ENCODE measurements around the gene FARS2.

The FARS2 gene

DNA sequence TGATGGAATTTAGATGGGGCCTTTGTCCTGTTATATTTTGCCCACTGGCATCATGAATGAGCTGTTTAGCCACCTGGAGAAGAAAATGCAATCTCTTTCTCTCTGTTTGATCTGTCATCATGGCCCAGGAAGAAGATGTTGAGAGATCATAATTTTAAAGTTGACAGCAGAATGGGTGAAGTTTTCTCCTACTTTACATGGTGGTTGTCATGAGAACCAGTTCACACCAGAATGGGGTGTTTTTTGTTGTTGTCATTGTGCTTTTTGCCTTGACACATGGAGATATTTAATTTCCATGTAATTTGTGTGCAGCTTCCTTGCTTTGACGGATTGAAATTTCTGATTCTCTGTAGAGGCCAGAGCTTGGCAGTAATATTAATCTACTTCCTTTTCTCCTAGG is 122.5 kb downstream of the FARS2 start:
- no peak for DNase-seq

DNA sequence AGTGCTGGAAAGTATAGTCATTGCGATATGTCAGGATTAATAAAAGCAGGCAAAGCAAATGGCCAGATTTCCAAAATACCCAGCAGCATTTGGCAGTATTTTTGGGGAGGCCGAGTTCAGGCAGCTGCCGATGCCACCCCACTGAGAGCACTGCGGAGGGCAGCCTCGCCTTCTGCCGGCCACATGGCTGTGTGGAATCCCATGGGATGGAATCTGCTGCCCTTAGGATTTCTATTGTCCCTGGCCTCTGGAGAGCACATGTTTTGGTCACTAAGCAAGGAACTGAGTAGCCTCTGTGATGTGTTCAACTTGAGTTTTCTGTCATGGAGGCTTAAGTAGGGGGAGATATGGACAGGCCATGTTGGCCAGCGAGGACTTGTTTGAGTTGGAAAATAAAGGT is 123.0 kb downstream of the FARS2 start:
- no peak for DNase-seq

DNA sequence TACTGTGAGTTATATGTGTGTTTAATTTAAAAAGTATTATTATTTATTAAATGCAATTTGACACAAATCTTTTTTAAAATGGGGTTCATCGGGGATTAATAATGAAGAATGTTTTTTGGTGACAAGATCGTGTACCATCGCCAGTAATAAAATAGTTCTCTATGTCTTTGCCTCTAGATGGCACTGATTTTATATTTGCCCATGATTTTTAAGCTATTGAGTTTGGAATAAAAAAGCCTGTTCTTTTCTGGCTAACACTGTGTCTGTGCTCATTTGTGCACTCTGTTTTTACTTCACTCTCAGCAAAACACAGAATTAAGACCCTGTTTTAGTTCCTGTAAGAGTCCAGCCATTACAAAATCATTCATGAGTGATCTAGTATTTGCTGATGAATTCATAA is 127.0 kb downstream of the FARS2 start:
- DNase-seq = no peak

DNA sequence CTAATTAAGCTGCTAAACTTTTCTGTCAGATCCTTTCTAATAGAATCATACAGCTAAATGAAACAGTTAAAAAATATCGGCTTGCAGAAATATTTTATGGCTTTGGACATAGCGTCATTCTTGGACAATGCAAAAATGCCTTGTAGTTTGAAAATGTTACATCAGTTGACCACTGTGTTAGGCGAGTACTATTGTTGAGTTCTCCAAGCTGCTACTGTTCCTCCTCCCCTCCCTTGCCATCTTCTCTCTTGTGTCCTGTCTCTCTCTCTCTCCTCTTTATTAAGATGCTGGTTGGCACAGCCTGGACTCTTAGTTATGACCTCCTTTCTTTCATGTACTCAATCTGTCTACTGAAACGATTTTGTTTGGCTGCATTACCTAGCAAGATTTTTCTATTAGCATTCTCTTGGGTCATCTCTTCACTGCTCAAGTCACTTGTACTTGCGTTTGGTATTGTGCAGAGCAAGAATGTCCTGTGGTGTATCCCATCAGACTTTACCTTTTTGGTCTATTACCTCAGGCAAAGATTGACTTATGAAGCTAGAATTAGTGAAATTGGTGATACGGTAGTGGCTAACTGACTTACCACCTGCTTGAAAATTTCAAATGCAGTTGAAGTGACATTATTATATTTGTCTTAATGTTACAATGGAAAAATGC is 127.9 kb downstream of the FARS2 start:
- no peak for DNase-seq

DNA sequence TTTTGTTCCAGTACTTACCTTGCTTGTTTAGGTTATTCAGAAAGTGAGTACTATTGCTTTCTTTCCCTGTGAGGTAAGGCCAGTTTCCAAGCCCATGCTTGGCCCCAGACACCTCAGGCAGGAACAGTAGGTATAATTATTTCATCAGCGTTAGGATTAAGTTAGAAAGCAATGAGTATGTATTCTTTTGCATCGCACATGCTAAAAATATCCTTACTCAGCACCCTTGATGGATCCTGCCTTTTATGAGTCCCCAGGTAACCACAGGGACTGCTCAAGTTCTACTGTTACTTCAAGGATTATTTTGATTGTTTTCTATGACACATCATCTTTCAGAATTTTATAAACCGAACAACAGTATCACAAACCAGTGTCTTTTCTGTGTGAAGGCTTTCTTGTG is 128.9 kb downstream of the FARS2 start:
- DNase-seq = no peak

DNA sequence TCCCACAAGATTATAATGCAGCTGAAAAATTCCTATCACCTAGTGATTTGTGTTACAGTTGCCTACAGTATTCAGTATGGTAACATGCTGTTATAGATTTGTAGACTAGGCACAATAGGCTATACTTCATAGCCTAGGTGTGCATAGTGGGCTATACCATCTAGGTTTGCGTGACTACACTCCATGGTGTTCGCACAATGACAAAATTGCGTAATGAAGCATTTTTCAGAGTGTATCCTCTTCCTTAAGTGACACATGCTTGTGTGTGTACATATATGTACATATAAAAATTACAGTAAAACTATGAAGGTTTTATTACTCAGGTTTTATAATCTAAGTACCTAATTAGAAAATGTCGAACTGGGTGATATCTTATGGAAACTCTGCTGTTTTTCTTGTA is 133.0 kb downstream of the FARS2 start:
- DNase-seq = no peak

DNA sequence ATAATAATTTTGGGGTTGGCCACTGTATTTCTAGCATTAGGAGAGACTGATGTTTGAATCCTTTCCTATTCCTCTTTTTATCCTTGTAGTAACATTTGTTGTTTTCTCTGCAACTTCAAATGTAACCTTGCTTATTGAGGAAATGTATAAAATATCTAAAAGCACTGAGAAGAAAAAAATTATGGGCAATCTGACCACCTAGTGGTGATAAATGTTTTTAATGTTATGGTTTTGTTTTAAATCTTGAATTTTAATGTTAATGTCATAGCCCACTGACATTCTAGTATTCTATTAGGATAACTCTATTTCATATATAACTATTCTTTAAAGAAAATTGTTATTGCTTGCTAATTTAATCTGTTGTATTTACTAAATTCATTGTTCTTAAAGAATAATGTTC is 134.4 kb downstream of the FARS2 start:
- DNase-seq = no peak

DNA sequence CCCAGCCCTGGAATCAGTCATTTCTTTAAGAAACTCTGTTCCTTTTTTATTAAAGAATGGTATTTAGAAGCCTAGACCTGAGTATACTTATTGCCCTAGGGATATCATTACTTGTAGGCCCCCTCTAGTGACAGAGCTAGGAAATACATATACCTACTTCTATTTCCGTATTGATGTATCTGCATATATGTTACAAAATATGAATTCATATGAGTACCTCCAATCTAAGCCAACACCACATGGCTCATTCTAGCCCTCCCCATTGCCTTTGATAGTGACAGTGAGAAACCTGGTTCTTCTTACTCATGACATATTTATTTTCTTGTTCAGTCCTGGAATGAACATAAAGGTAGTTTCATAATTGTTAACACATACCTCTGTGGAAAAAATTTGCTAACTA is 137.2 kb downstream of the FARS2 start:
- DNase-seq = no peak

DNA sequence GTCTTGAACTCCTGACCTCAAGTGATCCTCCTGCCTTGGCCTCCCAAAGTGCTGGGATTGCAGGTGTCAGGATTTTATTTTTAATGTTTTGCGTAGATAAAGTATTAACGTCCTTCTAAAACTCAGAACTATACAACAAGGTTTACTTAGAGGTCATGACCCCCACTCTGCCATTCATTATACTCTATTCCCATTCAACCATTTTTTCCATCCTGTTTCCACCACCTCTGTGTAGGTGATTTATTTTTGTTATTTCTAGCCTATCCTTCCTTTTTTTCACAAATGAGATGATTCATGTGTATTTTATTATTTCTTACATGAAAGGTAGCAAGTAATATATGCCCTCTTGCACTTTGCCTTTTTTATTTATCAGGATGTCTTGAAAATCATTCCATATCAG is 138.1 kb downstream of the FARS2 start:
- DNase-seq = no peak

DNA sequence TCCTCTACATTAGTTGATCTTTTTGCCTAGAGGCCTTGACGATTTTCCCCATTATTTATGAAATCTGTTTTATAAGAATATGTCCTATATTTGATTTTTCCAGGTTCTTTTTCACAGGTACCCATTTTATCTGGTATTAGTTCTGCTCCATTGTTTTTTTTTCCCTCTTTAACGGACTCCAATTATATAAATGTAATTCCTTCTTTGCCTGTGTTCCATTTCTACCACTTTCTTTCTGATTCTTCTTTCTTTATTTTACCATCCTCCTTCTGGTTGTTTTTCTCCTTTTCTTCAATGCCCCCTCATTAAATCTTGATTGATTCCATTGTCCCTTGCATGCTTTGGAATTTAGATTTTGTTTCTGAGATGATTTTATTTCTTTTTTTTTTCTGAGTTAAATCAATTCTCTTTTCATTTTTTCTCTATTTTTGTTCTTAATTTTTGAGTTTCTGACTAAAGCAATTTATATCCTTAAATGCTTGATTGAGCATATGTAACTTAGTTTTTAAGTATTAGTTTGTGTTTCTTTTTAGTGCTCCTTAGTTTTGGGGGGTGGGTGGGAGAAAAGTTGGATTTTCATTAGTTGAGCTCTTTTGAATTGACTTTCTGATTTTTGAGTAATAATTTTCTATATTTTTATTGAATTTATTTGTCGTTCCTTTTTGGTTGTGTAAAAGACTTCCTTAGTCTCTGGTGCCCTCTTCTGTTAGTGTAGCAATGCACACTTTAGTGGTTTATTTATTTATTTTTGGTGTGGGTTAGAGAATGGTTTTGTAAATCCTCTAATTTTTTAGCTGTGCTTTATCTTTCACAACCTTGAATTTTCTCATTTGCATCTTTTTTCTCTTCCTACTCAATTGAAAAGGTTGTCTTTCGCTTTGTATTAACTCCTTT is 140.8 kb downstream of the FARS2 start:
- no peak for DNase-seq

DNA sequence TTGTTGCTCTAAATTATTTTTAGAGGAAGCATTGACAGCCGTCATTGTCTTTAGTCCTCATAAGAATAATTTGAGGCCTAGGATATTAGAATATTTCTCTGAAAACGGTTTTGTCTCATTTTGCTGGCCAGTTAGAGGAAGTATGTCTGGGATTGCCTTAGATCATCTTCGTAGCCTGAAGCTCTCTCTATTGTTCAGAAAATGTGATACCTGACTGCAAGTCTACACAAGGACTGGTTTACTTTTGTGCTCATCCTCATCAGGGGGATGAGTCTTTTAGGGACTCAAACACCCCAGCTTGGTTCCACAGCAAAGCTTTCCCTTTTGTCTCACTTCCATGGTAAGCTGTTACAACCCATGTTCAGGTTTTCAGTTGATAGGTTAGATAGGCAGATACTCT is 141.8 kb downstream of the FARS2 start:
- no peak for DNase-seq

DNA sequence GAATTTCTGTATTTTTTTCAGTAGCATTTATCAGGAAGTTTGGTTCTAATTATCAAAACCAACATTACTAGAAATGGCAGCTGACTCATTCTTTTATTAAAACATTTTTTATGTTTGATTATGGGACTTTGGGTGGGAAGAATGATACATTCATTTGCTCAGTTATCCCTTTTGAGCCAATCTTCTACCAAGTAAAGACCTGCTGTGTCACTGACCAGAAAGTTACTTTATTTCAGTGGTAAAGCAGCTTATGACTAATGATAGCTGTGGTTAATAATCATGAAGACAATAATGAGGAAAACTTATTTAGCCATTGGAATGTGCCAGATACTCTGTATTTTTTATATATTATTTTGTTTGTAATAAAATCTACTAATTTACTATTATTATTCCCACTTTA is 142.3 kb downstream of the FARS2 start:
- DNase-seq = no peak

DNA sequence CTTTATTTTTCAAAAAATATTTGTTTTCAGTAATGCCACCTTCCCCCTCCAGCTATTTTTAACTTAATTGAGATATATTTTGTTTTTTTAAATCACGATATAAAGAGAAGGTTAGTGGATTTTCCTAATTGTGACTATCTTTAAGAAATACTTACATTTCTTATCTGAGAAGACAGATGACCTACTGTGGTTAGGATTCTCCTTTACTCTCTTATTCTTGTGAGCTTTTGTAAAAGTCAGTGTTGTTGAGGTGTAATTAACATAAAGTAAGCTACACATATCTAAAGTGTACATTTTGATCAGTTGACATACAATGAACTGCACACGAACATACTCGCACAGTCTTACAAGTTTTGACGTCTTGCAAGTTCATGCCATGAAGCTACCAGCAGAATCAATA is 144.7 kb downstream of the FARS2 start:
- no peak for DNase-seq

DNA sequence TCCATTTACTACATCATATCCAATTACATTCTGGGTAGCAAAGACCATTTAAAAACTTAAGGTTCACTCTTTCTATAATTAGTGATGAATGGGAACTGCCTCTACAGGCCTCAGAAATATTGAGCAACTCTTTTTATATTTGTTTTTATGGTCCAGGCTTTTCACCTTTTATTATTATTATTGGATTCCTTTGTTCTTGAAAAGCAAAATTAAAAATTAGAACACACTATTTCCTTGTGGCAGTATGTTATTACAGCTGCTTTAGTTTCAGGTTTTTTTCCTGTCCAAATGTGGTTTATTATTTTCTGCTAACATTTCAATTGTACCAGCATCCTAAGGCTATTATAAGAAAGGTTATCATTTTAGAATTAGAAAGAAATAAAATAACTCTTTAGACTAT is 150.1 kb downstream of the FARS2 start:
- DNase-seq = no peak

DNA sequence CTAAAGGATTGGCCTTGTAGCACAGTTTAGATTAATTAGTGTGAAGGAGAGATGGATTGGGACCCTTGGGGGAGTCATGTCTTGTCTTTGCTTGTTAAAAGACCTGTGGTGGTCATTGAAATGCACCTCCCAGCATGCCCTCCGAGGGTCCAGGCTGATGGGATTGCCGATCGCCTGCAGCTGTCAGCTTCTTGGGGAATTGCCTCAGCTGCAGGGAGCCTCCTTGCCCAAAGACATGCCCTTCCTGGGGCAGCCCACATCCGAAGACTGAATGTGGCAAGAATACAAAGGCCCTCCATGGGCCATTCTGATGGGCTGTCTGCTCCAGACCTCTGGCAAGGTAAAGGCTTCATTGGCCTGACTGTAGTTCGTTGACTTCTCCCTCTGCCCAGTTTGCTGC is 150.7 kb downstream of the FARS2 start:
- no peak for DNase-seq

DNA sequence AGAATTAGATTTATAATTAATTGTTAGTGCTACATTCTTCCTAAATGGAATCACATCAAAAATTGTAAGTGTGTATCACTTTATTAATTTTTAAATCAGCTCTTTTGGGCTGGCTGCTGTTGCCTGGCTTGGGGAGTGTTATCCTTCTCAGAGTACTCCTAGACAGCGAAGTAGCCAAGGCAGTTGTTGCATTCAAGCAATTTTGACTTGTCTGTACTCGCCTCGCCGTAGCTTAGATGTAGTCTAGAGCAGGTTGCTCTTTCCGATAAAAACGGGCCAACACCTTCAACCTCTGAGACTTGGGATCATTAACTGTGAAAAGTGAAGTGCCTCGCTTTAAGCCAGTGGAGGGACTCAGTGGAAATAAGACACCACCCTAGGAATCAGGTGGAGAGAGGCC is 151.3 kb downstream of the FARS2 start:
- DNase-seq = no peak

DNA sequence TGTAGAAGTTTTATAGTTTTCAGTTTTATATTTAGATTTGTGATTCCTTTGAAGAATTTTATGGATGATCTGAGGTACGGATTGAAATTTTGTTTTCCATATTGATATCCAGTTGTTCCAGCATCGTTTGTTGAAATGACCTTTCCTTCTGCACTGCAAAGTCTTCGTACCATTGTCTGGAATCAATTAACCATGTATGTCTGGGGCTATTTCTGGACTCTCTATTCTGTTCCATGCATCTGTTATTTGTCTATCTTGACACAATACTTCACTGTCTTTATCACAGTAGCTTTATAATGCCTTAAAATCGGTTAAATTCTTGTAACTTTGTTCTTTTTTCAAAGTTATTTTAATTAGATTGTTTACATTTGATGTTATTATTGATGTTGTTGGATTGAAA is 154.9 kb downstream of the FARS2 start:
- no peak for DNase-seq

DNA sequence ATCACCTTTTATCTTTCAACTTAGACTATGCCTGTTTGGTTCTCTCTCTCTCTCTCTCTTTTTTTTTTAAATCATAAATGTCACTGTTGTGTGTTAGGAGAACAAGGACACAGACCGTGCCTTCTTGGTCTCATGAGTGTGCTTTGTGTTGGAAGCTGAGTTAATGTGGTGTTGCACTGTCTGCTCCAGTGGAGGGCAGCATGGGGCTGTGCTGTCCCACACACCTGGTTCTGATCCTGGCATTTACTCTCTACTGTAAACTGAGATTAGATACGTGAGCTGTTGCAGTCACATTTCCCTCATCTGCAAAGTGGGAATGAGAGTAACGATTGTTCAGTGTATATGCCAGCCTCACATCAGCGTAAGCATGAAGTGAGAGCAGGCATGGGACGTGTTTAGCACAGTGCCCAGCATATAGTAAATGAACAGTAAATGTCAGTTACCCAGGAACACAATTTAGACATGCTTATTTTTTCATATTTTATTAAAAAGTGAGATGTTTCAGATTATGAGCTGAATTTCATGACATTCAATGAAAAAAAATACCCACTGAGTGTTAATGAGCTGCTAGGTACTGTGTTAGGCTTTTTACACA is 161.1 kb downstream of the FARS2 start:
- no peak for DNase-seq

DNA sequence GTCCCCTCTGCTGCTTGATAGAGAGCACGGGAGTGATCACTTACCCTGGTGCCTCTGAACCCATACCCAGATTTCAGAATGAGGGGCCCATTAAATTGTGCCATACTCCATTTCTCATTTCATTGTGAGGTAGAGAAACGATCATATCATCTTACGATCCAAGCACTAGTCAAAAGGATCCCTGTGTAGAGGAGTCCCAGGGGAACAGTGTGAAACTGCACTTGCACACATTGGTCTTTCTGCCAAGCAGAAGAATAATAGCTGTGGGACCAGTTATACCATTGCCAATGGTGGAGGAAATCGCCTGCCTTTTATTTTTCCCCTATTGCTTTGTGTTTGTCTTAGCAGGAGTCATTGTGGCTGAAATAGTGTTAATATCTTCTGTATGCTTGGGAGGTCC is 161.9 kb downstream of the FARS2 start:
- DNase-seq = no peak

DNA sequence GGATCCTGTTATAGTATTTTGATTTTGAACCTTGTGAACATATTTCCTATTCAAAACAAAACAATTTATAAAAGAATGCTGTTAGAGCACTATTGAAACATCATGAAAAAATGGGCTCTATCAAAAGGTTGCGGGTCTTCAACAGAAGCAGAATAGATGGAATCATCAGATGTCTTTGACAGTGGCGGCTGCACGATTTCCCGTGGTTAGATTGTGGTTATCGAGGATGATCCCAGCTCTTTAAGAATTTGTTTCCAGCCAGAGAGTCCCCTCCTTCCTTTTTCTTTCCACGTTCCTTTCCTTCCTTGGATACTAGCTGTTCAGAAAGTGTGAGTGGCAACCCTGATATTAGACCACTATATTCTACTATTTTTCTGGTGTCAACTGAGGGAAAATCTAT is 163.4 kb downstream of the FARS2 start:
- no peak for DNase-seq

DNA sequence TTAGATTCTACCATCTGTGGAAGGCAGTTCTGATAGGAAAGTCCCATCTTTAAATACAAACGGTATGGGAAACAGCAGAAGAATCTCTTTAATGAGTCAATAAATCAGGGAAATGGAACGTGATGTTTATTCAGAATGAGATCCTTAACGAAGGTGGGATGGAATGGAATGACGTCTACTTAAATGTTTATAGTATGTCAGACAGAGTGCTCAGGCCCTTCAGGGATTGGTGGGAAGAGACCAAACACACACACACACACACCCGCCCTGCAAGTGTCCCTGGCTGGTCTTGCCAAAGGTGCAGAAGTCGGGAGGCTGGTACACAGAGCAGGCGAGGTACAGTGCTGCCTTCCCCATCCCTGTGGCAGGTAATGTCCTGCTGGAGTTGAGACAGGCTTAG is 164.0 kb downstream of the FARS2 start:
- no peak for DNase-seq

DNA sequence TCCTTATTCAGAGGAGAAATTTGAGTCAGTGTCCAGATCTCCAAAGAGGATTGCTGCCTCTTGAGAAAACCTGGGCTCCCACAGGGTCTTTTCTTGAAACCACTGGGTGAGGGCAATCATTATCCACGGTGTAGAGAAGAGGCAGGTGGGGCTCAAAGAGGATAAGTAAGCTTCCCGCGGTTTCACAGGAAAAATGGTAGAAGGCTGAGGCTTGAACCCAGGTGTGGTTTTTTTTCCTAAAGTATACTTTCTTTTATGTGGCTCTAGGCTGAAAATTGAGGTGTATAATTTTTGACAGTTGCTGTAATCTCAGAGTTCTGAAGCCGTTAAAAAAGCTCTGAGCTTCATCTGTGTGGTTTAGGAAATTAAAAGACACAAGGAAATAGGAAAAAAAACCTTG is 164.5 kb downstream of the FARS2 start:
- DNase-seq = no peak

DNA sequence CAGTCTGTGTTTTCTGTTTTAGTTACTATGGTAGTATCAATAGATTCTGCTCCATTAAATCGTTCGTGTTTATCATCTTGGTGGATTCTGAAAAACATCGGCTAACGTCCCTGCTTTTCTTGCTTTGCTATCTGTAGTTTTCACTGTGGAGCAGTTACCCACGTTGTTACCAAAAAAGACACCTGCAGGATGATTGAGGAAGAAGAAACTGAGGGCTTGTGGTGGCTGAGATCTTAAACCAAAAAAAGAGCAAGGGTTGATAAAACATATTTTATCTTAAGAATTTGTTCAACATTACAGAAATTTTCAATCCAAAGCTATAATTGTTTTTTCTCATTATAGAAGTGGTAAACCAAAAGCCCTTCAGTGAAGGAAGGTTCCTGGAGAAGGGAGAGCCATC is 166.3 kb downstream of the FARS2 start:
- DNase-seq = no peak

DNA sequence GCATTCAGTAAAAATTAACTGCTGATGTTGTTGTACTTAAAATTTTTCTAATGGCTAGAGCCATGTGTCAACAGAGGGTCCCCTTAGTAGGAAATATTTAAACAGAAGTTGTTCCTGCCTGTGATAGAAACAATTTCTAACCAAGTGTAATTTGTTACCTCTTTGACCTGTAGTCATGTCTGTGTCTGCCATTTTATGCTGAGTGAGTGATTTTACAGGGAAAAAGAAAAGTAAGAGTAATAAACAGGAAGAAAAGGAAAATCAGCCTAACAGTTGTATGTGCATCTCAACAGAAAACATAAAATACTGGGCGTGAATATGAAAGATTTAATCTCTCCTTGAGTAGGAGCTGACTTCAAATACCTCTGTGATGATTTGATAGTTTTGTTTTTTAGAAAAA is 172.0 kb downstream of the FARS2 start:
- DNase-seq = no peak
